Activated B cell treated with CpG ODN at 0.5 μM for 24 hours (primary cell): ENCODE results near the gene ANO10. TPM values are rescaled to one million over a fixed set of nuclear protein-coding genes. Genes with fewer than 3 reads are reported as not detected.
"Not testable (repeated sequence)": the region's sequence is repeated elsewhere in the genome, so short reads cannot be mapped to it uniquely, and the experiment has no call there.

ENCODE experiments used
- ATAC-seq: fragments of 200-7000 bp; cut with Tn5 transposase; one replicate; pipeline ENCODE4 v1.10.0; 2021; ENCODE audit warnings: low read depth, mild to moderate bottlenecking, moderate library complexity
- CTCF ChIA-PET: fragments of 350-600 bp; sonication (Branson Sonifier 250); formaldehyde crosslinking; loops from one replicate; lab custom pipeline; 2021; ENCODE audit warnings: antibody characterized with exemption; lab: Charles Lee
- POLR2A ChIA-PET: fragments of 350-600 bp; sonication (Branson Sonifier 250); formaldehyde crosslinking; loops from one replicate; lab custom pipeline; 2021; ENCODE audit warnings: antibody characterized with exemption; lab: Charles Lee
- DNase-seq: peaks from one replicate; pipeline ENCODE4 v3.0.0; 2022
- H3K27ac Mint-ChIP-seq: one replicate; pipeline ENCODE4 v1.8.0; 2020; ENCODE audit warnings: mixed read lengths
- H3K27me3 Mint-ChIP-seq: one replicate; pipeline ENCODE4 v1.8.0; 2021; ENCODE audit warnings: mixed read lengths
- H3K36me3 Mint-ChIP-seq: one replicate; pipeline ENCODE4 v1.8.0; 2021; ENCODE audit warnings: low read depth, mixed read lengths
- H3K4me1 Mint-ChIP-seq: one replicate; pipeline ENCODE4 v1.8.0; 2021; ENCODE audit warnings: mixed read lengths
- H3K4me3 Mint-ChIP-seq: one replicate; pipeline ENCODE4 v1.8.0; 2020; ENCODE audit warnings: mild to moderate bottlenecking, mixed read lengths
- H3K9me3 Mint-ChIP-seq: one replicate; pipeline ENCODE4 v1.8.0; 2020; ENCODE audit warnings: mixed read lengths
- CTCF ChIP-seq: fragments of 200-600 bp; IDR thresholded peaks from one replicate; pipeline ENCODE4 v1.8.0; 2022; ENCODE audit warnings: antibody characterized with exemption, mild to moderate bottlenecking
- intact Hi-C: fragments of 100-400 bp; cut with micrococcal nuclease; formaldehyde crosslinking; loops from one replicate; pipeline ENCODE4 v1.15.1; 2024
- total RNA-seq: library from RNA; stranded (reverse); gene quantifications from 2 replicates; pipeline ENCODE4 v1.2.3, GENCODE V29; 2022

ANO10 gene
- total RNA-seq, 1 donor from 2014 or later = 6.4 TPM

GRCh38 chr3:43499256-43499655 lies 122.6 kb downstream of the ANO10 start:
- ChIA-PET POLR2A (no interaction called here), CTCF (no interaction called here)
- ATAC-seq (no peak), DNase-seq (no peak)
- Mint-ChIP-seq H3K27ac (no peak overlapping the region), H3K4me3 (no peak overlapping the region), H3K36me3 (no peaks in the 10 kb centered on the region), H3K9me3 (no peaks in the 10 kb centered on the region), H3K4me1 (no peaks in the 10 kb centered on the region), H3K27me3 (no peaks in the 10 kb centered on the region)
- intact Hi-C loops = no loop called here
- no peak for TF ChIP-seq CTCF

GRCh38 chr3:43497905-43498365 lies 123.9 kb downstream of the ANO10 start:
- no peak overlapping the region for H3K27ac Mint-ChIP-seq
- no peak overlapping the region for H3K4me3 Mint-ChIP-seq
- H3K27me3 Mint-ChIP-seq = peaks cover 1% of the 10 kb centered on the region
- no peaks in the 10 kb centered on the region for H3K36me3 Mint-ChIP-seq
- no peaks in the 10 kb centered on the region for H3K9me3 Mint-ChIP-seq
- no peaks in the 10 kb centered on the region for H3K4me1 Mint-ChIP-seq
- no peak for DNase-seq
- CTCF ChIA-PET = no interaction called here
- no peak for ATAC-seq
- POLR2A ChIA-PET = no interaction called here
- TF ChIP-seq CTCF = no peak
- intact Hi-C loops = no loop called here

- ATAC-seq = no peak
- Mint-ChIP-seq H3K9me3 (no peaks in the 10 kb centered on the region), H3K27me3 (peaks cover 2% of the 10 kb centered on the region), H3K27ac (no peak overlapping the region), H3K4me1 (no peaks in the 10 kb centered on the region), H3K36me3 (no peaks in the 10 kb centered on the region), H3K4me3 (no peak overlapping the region)
- no peak for TF ChIP-seq CTCF
- CTCF ChIA-PET = no interaction called here
- POLR2A ChIA-PET = no interaction called here
- DNase-seq = no peak
- intact Hi-C loops = no loop called here
These were observed 124.4 kb downstream of the ANO10 start for GRCh38 chr3:43497422-43497821.

GRCh38 chr3:43496740-43497375 lies 125.0 kb downstream of the ANO10 start:
- Mint-ChIP-seq H3K27me3 (peaks cover 2% of the 10 kb centered on the region), H3K4me1 (no peaks in the 10 kb centered on the region), H3K9me3 (no peaks in the 10 kb centered on the region), H3K27ac (no peak overlapping the region), H3K36me3 (no peaks in the 10 kb centered on the region), H3K4me3 (no peak overlapping the region)
- no peak for ATAC-seq
- intact Hi-C loops = no loop called here
- DNase-seq = no peak
- CTCF ChIA-PET = no interaction called here
- TF ChIP-seq CTCF = no peak
- POLR2A ChIA-PET = no interaction called here

GRCh38 chr3:43492932-43493331 lies 128.9 kb downstream of the ANO10 start:
- ATAC-seq, POLR2A ChIA-PET, H3K4me1 Mint-ChIP-seq, H3K9me3 Mint-ChIP-seq, H3K36me3 Mint-ChIP-seq, H3K27me3 Mint-ChIP-seq, H3K27ac Mint-ChIP-seq, H3K4me3 Mint-ChIP-seq, intact Hi-C loops, CTCF ChIA-PET, DNase-seq: not testable (repeated sequence)

- ATAC-seq, H3K27ac Mint-ChIP-seq, intact Hi-C loops, H3K9me3 Mint-ChIP-seq, POLR2A ChIA-PET, DNase-seq, H3K36me3 Mint-ChIP-seq, H3K27me3 Mint-ChIP-seq, H3K4me3 Mint-ChIP-seq, CTCF ChIA-PET, H3K4me1 Mint-ChIP-seq: not testable (repeated sequence)
These were observed 130.0 kb downstream of the ANO10 start for GRCh38 chr3:43491807-43492206.
